Esophagus mucosa (tissue), 1 donor: ENCODE data around the gene SLC25A34. TPM values are rescaled to one million over a fixed set of nuclear protein-coding genes. Genes with fewer than 3 reads are reported as not detected.
"Not testable (repeated sequence)": the region's sequence is repeated elsewhere in the genome, so short reads cannot be mapped to it uniquely, and the experiment has no call there.

ENCODE experiments used
- ATAC-seq: fragments of 200-7000 bp; cut with Tn5 transposase; one replicate; pipeline ENCODE4 v1.9.1; 2020
- total RNA-seq: library from RNA; stranded (reverse); gene quantifications from one replicate; pipeline ENCODE4 v1.2.4, GENCODE V29; 2023
- donor health status: DM: yes; HTN: yes; CAD: no.

Gene SLC25A34
- total RNA-seq, result 0.68 TPM

GRCh38 chr1:15736038-15736891 is at the start of gene SLC25A34:
SLC25A34 (plus strand) TSS chr1:15736258; CDS start chr1:15736486, 228 bp downstream.
- ATAC-seq, result peak; percentile 59

- ATAC-seq, result no peak
Observed at GRCh38 chr1:15687446-15687845, 48.6 kb upstream of the SLC25A34 start.

GRCh38 chr1:15690317-15690716 is 45.7 kb upstream of the SLC25A34 start:
- no peak for ATAC-seq

- no peak for ATAC-seq
Observed at GRCh38 chr1:15691434-15692032, 44.5 kb upstream of the SLC25A34 start.

GRCh38 chr1:15692121-15692682 is 43.9 kb upstream of the SLC25A34 start:
- ATAC-seq, result no peak

- ATAC-seq, result no peak
Observed at GRCh38 chr1:15693371-15693770, 42.7 kb upstream of the SLC25A34 start.

- peak; percentile 55 for ATAC-seq
Observed at GRCh38 chr1:15696956-15697521, 39.0 kb upstream of the SLC25A34 start.

GRCh38 chr1:15698201-15698600 is 37.9 kb upstream of the SLC25A34 start:
- ATAC-seq, result no peak

GRCh38 chr1:15699321-15699720 is 36.7 kb upstream of the SLC25A34 start:
- ATAC-seq, result not testable (repeated sequence)

GRCh38 chr1:15700508-15700907 is 35.5 kb upstream of the SLC25A34 start:
- no peak for ATAC-seq

GRCh38 chr1:15701784-15702183 is 34.3 kb upstream of the SLC25A34 start:
- ATAC-seq, result no peak

GRCh38 chr1:15702722-15703550 is 33.1 kb upstream of the SLC25A34 start:
- peak; percentile 72 for ATAC-seq

- peak; percentile 92 for ATAC-seq
Observed at GRCh38 chr1:15703562-15703961, 32.5 kb upstream of the SLC25A34 start.

GRCh38 chr1:15704526-15705183 is 31.4 kb upstream of the SLC25A34 start:
- no peak for ATAC-seq

GRCh38 chr1:15705184-15705566 is 30.9 kb upstream of the SLC25A34 start:
- no peak for ATAC-seq

GRCh38 chr1:15706751-15707150 is 29.3 kb upstream of the SLC25A34 start:
- ATAC-seq, result no peak

- no peak for ATAC-seq
Observed at GRCh38 chr1:15707239-15707925, 28.7 kb upstream of the SLC25A34 start.

- peak; percentile 60 for ATAC-seq
Observed at GRCh38 chr1:15708486-15709137, 27.4 kb upstream of the SLC25A34 start.

- no peak for ATAC-seq
Observed at GRCh38 chr1:15709226-15709625, 26.8 kb upstream of the SLC25A34 start.

- no peak for ATAC-seq
Observed at GRCh38 chr1:15712168-15712567, 23.9 kb upstream of the SLC25A34 start.
